HepG2 (cell line): ENCODE measurements around the gene INAFM1. TPM values are rescaled to one million over a fixed set of nuclear protein-coding genes. Genes with fewer than 3 reads are reported as not detected.

Source experiments
- ETV6 ChIP-seq: sonication (generic); formaldehyde crosslinking; conservative IDR thresholded peaks from 2 replicates; pipeline ENCODE4 v1.4.0; 2020; ENCODE audit warnings: missing genetic modification reagents
- NRL ChIP-seq: sonication (generic); formaldehyde crosslinking; IDR thresholded peaks from 2 replicates; pipeline ENCODE4 v1.5.0; 2020; ENCODE audit warnings: missing genetic modification reagents, mild to moderate bottlenecking, moderate library complexity, borderline replicate concordance
- ZNF205 ChIP-seq: IDR thresholded peaks from 2 replicates; pipeline ENCODE4 v1.6.1; 2018; ENCODE audit warnings: missing biosample characterization, missing genetic modification reagents
- ZNF253 ChIP-seq: sonication (generic); formaldehyde crosslinking; IDR thresholded peaks from 2 replicates; pipeline ENCODE4 v1.8.0; 2022; ENCODE audit warnings: mild to moderate bottlenecking, missing genetic modification reagents, borderline replicate concordance
- ZNF274 ChIP-seq: sonication (generic); formaldehyde crosslinking; IDR thresholded peaks from 2 replicates; pipeline ENCODE4 v1.5.1; 2020; ENCODE audit warnings: mild to moderate bottlenecking, missing genetic modification reagents
- ZNF484 ChIP-seq: sonication (generic); formaldehyde crosslinking; IDR thresholded peaks from 2 replicates; pipeline ENCODE4 v1.5.1; 2020; ENCODE audit warnings: mild to moderate bottlenecking, low read depth, missing genetic modification reagents, borderline replicate concordance
- ZNF607 ChIP-seq: sonication (generic); formaldehyde crosslinking; IDR thresholded peaks from 2 replicates; pipeline ENCODE4 v1.5.1; 2020; ENCODE audit warnings: missing genetic modification reagents, mild to moderate bottlenecking, borderline replicate concordance
- ZNF674 ChIP-seq: sonication (generic); formaldehyde crosslinking; IDR thresholded peaks from 2 replicates; pipeline ENCODE4 v1.5.0; 2020; ENCODE audit warnings: low read depth, mild to moderate bottlenecking, missing genetic modification reagents
- ZNF891 ChIP-seq: sonication (generic); formaldehyde crosslinking; IDR thresholded peaks from 2 replicates; pipeline ENCODE4 v1.5.0; 2020; ENCODE audit warnings: mild to moderate bottlenecking, missing genetic modification reagents
- polyA plus RNA-seq, 8 experiments: library from polyadenylated mRNA; depleted of rRNA in 3 of 8; stranded (reverse) in 7 of 8; unstranded in 1 of 8; fragments of >200 nt; fragmentation: Illumina TruSeq in 4 of 8; extraction: Trizol in 4 of 8; gene quantifications; 2 replicates each; pipeline versions ENCODE4 v1.2.1 to v1.2.3, GENCODE V29; 2011 to 2016; ENCODE audit warnings: low read depth in 4 of 8, missing spikeins in 1 of 8, mixed read lengths in 1 of 8; ENCODE audit not compliant: insufficient read depth in 1 of 8
- total RNA-seq, 5 experiments: library from RNA; depleted of rRNA; stranded (reverse); fragments of >200 nt; fragmentation: Illumina TruSeq; extraction: Trizol; gene quantifications; 2 replicates each; pipeline ENCODE4 v1.2.3, GENCODE V29; 2016; ENCODE audit warnings: low read depth in 1 of 5
- TF ChIP-seq, protein P1 (sequence below): sonication (generic); formaldehyde crosslinking; IDR thresholded peaks from 2 replicates; pipeline ENCODE4 v1.5.0; 2020; ENCODE audit warnings: mild to moderate bottlenecking, missing genetic modification reagents, moderate library complexity
- TF ChIP-seq, protein P2 (sequence below): sonication (generic); formaldehyde crosslinking; IDR thresholded peaks from 2 replicates; pipeline ENCODE4 v1.4.0; 2020; ENCODE audit warnings: mild to moderate bottlenecking, missing genetic modification reagents
- TF ChIP-seq, protein P3 (sequence below): sonication (generic); formaldehyde crosslinking; IDR thresholded peaks from 2 replicates; pipeline ENCODE4 v1.4.0; 2020; ENCODE audit warnings: missing genetic modification reagents, mild to moderate bottlenecking, borderline replicate concordance

INAFM1 gene
- total and polyA plus RNA-seq, 2 of the 13 experiments (the other 11 are each of a cell fraction or from before 2014, with no cell fraction given): 0.88 to 1.9 TPM

DNA sequence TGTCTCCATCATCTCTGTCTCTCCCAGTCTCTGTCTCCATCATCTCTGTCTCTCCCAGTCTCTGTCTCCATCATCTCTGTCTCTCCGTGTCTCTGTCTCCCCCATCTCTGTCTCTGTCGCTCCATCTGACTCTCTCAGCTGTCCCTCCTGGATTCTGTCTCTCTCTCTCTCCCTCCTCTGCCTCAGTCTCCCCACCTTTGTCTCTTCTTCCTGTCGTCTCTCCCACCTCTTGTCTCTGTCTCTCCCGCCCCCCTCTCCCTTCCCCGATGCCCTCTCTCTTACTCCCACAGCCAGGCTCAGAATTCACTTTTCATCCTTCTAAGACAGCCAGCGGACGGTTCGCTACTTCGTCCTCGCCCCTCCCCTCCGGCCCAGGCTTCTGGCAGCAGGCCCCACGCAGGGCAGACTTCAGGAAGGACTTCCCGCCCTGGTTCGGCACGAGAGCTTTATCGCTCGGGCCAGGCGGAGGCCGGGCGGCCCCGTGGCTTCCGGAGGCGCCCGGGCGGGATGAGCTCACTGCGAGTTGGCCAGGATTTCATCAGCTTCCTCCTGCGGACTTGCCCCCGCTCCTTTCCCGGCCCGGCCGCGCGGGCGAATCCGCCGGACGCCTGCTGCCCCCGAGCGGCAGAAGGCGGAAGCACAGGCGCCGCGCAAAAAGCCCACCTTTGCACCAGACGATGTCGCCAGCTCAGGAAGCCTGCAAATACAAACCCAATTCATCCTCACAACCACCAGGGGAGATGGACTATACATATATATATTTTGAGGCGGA, 30.7 kb upstream of the INAFM1 start (continued):
- TF ChIP-seq, protein P1, sequence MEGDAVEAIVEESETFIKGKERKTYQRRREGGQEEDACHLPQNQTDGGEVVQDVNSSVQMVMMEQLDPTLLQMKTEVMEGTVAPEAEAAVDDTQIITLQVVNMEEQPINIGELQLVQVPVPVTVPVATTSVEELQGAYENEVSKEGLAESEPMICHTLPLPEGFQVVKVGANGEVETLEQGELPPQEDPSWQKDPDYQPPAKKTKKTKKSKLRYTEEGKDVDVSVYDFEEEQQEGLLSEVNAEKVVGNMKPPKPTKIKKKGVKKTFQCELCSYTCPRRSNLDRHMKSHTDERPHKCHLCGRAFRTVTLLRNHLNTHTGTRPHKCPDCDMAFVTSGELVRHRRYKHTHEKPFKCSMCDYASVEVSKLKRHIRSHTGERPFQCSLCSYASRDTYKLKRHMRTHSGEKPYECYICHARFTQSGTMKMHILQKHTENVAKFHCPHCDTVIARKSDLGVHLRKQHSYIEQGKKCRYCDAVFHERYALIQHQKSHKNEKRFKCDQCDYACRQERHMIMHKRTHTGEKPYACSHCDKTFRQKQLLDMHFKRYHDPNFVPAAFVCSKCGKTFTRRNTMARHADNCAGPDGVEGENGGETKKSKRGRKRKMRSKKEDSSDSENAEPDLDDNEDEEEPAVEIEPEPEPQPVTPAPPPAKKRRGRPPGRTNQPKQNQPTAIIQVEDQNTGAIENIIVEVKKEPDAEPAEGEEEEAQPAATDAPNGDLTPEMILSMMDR (CRISPR knock-in tag): peak; percentile 98
- TF ChIP-seq, protein P2, sequence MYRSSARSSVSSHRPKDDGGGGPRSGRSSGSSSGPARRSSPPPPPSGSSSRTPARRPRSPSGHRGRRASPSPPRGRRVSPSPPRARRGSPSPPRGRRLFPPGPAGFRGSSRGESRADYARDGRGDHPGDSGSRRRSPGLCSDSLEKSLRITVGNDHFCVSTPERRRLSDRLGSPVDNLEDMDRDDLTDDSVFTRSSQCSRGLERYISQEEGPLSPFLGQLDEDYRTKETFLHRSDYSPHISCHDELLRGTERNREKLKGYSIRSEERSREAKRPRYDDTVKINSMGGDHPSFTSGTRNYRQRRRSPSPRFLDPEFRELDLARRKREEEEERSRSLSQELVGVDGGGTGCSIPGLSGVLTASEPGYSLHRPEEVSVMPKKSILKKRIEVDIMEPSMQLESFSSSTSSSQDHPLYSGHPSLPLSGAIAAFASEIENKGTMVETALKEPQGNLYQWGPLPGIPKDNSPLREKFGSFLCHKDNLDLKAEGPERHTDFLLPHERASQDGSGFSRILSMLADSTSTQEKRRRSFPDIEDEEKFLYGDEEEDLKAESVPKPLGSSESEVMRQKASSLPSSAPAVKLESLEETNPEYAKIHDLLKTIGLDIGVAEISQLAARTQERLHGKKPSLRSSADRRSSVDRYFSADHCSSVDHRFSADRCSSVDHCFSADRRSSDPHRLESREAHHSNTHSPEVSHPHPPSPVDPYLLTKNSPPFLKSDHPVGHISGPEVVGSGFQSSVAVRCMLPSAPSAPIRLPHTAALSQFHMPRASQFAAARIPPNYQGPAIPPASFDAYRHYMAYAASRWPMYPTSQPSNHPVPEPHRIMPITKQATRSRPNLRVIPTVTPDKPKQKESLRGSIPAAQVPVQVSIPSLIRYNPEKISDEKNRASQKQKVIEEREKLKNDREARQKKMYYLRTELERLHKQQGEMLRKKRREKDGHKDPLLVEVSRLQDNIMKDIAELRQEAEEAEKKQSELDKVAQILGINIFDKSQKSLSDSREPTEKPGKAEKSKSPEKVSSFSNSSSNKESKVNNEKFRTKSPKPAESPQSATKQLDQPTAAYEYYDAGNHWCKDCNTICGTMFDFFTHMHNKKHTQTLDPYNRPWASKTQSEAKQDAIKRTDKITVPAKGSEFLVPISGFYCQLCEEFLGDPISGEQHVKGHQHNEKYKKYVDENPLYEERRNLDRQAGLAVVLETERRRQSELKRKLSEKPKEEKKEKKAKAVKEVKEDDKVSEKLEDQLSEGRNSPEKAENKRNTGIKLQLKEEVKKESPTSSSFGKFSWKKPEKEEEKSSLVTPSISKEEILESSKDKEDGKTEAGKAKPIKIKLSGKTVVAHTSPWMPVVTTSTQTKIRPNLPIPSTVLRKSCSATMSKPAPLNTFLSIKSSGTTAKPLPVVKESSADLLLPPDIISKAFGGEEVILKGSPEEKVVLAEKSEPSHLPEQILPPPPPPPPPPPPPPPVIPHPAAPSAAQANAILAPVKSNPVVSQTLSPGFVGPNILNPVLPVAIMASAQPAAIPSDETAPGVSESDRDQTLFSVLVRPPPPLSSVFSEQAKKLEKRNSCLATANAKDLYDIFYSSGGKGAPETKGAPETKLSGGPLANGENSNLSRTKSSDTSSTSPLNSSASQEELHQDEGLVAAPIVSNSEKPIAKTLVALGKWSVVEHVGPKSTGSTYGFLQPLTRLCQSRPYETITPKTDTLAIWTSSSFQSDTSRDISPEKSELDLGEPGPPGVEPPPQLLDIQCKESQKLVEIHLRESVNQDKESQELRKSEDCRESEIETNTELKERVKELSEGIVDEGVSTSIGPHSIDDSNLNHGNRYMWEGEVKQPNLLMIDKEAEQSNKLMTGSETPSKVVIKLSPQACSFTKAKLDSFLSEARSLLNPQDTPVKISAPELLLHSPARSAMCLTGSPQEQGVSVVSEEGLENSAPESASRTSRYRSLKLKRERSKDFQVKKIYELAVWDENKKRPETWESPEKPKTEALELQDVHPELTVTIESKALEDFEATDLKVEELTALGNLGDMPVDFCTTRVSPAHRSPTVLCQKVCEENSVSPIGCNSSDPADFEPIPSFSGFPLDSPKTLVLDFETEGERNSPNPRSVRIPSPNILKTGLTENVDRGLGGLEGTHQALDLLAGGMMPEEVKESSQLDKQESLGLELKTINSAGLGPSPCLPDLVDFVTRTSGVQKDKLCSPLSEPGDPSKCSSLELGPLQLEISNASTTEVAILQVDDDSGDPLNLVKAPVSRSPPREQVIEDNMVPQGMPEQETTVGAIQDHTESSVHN (CRISPR knock-in tag): no peak
- TF ChIP-seq ZNF274 (CRISPR knock-in tag) (peak; percentile 61; the same call in 1 of the 2 replicates), ZNF484 (CRISPR knock-in tag) (no peak), NRL (CRISPR knock-in tag) (peak; percentile 94), ZNF253 (CRISPR knock-in tag) (no peak), ZNF891 (CRISPR knock-in tag) (peak; percentile 77; the same call in 1 of the 2 replicates), ETV6 (CRISPR knock-in tag) (0 out of 2 replicates have a peak, but pooled peaks have one; percentile 32), ZNF607 (CRISPR knock-in tag) (peak; percentile 46; the same call in 1 of the 2 replicates), ZNF205 (peak; percentile 91), ZNF674 (CRISPR knock-in tag) (no peak)
- TF ChIP-seq, protein P3, sequence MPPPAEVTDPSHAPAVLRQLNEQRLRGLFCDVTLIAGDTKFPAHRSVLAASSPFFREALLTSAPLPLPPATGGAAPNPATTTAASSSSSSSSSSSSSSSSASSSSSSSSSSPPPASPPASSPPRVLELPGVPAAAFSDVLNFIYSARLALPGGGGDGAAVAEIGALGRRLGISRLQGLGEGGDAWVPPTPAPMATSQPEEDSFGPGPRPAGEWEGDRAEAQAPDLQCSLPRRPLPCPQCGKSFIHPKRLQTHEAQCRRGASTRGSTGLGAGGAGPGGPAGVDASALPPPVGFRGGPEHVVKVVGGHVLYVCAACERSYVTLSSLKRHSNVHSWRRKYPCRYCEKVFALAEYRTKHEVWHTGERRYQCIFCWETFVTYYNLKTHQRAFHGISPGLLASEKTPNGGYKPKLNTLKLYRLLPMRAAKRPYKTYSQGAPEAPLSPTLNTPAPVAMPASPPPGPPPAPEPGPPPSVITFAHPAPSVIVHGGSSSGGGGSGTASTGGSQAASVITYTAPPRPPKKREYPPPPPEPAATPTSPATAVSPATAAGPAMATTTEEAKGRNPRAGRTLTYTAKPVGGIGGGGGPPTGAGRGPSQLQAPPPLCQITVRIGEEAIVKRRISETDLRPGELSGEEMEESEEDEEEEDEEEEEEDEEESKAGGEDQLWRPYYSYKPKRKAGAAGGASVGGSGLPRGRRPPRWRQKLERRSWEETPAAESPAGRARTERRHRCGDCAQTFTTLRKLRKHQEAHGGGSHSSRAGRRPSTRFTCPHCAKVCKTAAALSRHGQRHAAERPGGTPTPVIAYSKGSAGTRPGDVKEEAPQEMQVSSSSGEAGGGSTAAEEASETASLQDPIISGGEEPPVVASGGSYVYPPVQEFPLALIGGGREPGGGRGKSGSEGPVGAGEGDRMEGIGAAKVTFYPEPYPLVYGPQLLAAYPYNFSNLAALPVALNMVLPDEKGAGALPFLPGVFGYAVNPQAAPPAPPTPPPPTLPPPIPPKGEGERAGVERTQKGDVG (CRISPR knock-in tag): peak; percentile 78
